Raji (cell line): ENCODE results near the gene NKIRAS1.

Experiments used
- POLR2A ChIP-seq: IDR thresholded peaks from 2 replicates; pipeline ENCODE4 v1.6.1; 2011; ENCODE audit warnings: low read depth, low read length, control low read depth; ENCODE audit not compliant: insufficient read depth

The NKIRAS1 gene

GRCh38 chr3:23864931-23865330 lies 51.9 kb downstream of the NKIRAS1 start:
- TF ChIP-seq POLR2A, result no peak

- TF ChIP-seq POLR2A, result no peak
Observed at GRCh38 chr3:23863060-23863459, 53.7 kb downstream of the NKIRAS1 start.

GRCh38 chr3:23861689-23862088 lies 55.1 kb downstream of the NKIRAS1 start:
- no peak for TF ChIP-seq POLR2A

GRCh38 chr3:23859839-23860382 lies 56.9 kb downstream of the NKIRAS1 start:
- no peak for TF ChIP-seq POLR2A

GRCh38 chr3:23859012-23859743 lies 57.6 kb downstream of the NKIRAS1 start:
- TF ChIP-seq POLR2A, result no peak

GRCh38 chr3:23856286-23856685 lies 60.5 kb downstream of the NKIRAS1 start:
- TF ChIP-seq POLR2A, result no peak

- no peak for TF ChIP-seq POLR2A
Observed at GRCh38 chr3:23845326-23846216, 71.2 kb downstream of the NKIRAS1 start.

GRCh38 chr3:23843869-23844268 lies 72.9 kb downstream of the NKIRAS1 start:
- no peak for TF ChIP-seq POLR2A
